ENCODE measurements around the gene TMEM163.
"Not testable (repeated sequence)": the region's sequence is repeated elsewhere in the genome, so short reads cannot be mapped to it uniquely, and the experiment has no call there.

The TMEM163 gene

DNA sequence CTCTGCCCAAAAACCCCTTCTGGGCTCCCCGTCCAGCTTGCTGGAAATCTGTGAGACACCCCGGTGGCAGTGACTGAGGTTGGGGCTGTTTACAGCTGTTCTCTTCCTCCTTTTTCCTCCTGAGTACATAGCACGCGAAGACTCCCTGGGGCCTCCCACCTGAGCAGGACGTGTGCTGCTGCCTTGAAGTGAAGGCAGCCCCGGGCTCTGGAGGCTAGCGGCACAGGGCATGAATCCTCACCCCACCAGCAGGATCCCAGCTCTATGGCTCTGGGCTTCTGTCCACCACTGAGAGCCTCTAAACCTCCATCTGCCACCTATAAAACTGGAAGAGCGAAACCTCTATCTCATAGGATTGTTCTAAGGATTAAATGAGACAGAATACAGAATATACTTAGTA, 182.5 kb downstream of the TMEM163 start:
- DNase-seq (ENCODE audit: low read depth, low spot score) = no peak

- no peak for DNase-seq (ENCODE audit: low read depth, low spot score)
Observed at GRCh38 chr2:134532537-134532936, 186.3 kb downstream of the TMEM163 start.

DNA sequence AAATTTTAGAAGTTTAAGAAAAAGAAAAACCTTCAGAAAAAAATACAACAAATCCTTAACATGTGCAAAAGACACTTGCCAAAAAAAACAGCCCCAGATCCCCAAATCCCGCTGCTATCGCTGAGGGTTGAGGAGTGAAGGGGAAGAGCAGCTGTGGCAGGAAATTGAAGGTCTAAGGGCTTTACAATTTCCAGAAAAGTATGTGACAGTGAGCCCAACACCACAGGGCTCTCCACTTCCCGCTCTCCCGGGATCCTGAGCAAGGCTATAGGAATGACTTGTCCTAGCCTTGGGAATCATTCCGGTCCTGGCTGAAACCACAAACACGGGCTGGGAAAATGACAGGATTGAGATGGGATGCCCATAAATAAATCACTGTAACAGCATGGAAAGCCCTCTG, 191.4 kb downstream of the TMEM163 start:
- DNase-seq (ENCODE audit: low read depth, low spot score) = no peak

DNA sequence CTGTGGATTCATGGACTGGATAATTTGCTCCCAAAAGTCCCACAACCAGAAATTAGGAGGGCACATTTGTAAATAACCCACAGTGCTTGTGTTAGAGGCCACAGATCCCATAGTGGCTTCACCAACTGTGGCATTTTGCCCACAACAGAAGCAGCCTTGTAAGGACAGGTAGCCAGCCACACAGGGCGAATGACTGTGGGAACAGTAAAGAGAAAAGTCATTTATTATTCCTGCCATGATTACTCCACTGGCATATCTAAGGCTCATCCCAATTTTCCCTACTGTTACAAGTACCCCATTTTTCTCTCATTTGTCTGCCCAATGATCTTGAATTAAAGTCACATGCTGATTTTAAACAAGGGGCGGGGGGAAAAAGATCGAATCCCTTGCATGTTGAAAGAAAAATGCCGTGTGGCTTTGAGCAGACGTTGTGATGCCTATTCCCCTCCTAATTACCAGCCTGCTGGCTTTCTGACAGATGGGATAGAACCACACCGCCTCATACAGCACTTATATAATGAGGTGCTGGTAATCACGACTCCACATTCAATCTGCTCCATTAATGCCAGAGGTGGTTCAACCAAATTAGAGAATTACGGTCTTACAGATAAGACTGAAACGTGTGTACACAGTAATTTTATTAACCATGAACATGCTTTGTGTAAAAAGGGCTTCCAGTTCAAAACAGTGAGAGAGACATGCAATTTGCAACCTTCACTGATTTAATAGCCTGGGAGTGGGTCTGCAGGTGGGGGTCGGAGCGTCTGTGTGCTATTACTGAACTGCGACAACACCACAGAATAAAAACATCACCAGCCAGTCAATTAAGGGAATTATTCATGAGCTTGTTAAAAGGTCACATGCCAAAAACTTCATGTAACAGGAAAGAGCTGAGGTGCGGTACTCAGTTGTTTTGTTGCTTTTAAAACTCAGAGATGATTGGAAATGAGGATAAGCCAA, 196.0 kb downstream of the TMEM163 start:
- DNase-seq (ENCODE audit: low read depth, low spot score) = no peak

- no peak for DNase-seq (ENCODE audit: low read depth, low spot score)
Observed at GRCh38 chr2:134518101-134518500, 200.7 kb downstream of the TMEM163 start.

DNA sequence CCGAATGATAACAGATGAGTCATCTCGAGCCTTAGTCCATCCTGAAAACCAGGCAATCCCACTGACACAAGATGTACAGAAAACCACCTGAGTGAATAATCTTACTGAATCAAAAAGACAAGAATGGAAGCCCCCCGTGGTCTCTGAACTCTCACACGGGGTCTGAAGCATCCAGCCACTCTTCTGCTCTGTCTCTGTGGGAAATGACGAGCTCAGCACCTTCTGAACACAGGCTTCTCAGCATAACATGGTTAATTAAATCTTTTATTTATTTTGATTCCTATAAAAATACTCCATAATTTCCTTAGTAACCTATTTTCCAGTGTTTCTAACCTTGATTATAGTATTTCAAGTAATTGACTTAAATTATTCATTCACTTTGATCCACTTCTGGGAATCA, 203.7 kb downstream of the TMEM163 start:
- DNase-seq (ENCODE audit: low read depth, low spot score) = no peak

DNA sequence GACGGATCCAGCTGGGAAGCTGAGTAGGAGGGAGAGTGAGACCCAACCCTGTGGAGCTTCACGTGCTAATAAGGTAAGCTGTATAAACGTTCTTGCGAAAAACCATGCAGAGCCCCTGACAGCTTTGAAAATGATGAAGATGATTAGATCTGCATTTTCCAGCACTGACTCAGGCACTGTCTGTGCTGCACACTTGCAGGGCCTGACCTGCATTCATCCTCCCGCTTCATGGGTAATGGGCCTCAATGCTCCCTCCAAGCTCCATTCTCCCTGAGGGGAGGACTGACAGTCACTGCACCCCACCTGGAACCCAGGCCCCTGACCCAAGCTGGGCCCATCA, 205.4 kb downstream of the TMEM163 start:
- no peak for DNase-seq (ENCODE audit: low read depth, low spot score)

GRCh38 chr2:134512734-134513464, 205.9 kb downstream of the TMEM163 start:
- DNase-seq (ENCODE audit: low read depth, low spot score) = no peak

DNA sequence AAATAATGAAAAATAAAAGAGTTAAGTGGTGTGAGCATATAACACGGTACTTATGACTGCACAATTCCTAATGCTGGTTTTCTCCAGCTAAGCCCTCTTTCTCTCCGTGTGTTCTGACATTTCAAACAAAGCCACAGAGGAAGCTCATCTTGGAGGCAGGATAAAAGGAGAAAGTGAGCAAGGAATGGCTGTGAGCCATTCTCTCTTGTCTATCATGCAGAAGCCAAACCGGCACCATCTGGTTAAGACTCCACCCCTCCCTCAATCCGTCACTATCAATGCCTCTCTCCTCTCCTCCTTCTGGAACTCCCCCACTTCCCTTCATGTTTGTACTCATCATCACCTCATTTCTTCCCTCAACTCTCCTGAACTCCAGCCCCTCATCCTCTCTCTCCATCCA, 210.4 kb downstream of the TMEM163 start:
- DNase-seq (ENCODE audit: low read depth, low spot score) = no peak

GRCh38 chr2:134507697-134508096, 211.1 kb downstream of the TMEM163 start:
- DNase-seq (ENCODE audit: low read depth, low spot score) = no peak

- not testable (repeated sequence) for DNase-seq (ENCODE audit: low read depth, low spot score)
Observed at GRCh38 chr2:134507159-134507558, 211.6 kb downstream of the TMEM163 start.

GRCh38 chr2:134505446-134505845, 213.4 kb downstream of the TMEM163 start:
- DNase-seq (ENCODE audit: low read depth, low spot score) = no peak

- no peak for DNase-seq (ENCODE audit: low read depth, low spot score)
Observed at GRCh38 chr2:134504586-134505336, 214.0 kb downstream of the TMEM163 start.

DNA sequence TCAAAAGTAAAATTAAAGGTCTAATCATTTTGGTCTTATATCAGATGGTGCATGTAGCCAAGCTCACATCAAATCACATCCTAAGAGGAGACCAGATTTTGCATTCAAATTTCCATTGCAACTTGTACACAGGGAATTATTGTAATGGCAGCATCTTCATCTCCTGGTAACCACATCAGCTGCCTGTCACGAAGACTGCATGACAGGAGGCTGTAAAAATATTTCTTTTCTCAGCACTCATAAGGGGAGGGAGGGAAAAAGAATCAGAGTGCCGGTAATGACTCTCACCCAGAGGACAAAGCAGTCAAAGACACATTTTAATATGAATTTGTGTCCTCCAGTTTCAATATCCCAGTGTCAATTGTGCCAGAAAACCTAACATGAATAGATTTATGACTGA, 216.7 kb downstream of the TMEM163 start:
- DNase-seq (ENCODE audit: low read depth, low spot score) = no peak

DNA sequence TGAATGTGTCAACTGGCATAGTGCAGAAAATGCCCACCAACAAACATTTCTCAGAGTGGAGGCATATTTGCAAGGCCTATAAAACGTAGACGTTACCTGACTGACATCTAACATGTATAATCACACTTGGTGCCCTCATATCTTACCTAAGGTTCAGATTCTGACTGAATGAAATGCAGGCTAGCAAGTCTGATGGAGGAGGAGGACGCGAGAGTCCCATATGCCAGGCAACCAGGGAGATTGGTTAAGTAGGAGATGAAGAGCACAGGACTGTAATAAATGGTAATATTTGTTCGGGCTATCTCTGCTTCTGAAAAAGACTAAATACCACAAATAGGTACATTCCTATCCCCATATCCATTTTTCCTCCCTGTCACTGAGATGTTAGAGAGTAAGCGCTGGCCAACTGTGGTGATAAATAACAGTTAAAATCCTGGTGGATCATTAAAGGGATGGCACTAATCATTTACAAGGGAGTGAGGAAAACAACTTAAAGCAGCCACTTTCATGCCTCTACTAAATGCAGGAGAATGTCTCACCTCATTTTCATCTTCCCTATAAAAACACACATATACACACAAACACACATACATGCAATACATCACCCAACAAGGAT, 217.2 kb downstream of the TMEM163 start:
- no peak for DNase-seq (ENCODE audit: low read depth, low spot score)

DNA sequence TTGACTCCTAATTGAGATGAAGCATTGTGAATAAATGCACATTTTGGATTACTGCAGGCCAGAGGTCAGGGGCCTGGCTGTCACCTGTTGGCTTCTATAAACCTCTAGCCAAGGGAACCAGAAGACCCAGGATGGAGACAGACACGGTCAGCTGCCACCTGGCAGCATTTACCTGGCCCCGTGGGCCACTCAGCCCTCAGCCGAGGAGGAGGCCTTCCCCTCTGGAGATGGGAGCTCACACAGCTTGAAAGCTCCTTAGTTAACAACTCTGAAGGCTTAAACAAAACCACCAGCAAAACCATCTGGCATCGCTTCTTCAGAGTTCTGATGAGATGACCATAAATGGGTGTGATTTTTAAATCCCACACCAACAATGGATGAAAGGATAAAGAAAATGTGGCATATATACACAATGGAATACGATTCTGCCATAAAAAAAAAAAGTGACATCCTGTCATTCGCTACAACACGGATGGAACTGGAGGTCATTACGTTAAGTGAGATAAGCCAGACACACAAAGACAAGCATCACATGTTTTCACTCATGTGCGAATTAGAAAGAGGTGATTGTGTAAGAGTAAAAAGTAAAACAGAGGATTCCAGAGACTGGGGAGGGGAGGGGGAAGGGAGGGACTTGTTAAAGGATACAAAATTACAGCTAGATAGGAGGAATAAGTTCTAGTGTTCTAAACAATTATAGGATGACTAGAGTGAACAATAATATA, 218.4 kb downstream of the TMEM163 start:
- no peak for DNase-seq (ENCODE audit: low read depth, low spot score)

GRCh38 chr2:134499307-134499926, 219.4 kb downstream of the TMEM163 start:
- DNase-seq (ENCODE audit: low read depth, low spot score) = no peak

GRCh38 chr2:134498654-134499053, 220.1 kb downstream of the TMEM163 start:
- DNase-seq (ENCODE audit: low read depth, low spot score) = no peak

DNA sequence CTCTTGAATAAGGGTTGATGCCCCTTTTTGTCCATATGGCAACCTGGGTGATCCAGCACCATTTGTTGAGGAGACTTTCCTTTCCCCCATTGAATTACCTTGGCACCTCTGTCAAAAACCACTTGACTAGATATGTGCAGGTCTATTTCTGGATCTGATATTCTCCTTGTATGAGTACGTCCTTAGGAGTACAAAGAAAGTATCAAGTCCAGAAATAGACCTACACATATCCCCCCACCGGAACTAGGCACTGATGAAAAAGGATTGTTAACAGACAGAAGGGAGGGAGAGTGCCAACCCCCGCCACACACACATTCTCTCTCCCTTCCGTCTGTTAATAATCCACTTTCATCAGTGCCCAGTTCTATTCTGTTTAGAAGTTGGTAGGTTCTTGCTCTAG, 225.0 kb downstream of the TMEM163 start:
- no peak for DNase-seq (ENCODE audit: low read depth, low spot score)

DNA sequence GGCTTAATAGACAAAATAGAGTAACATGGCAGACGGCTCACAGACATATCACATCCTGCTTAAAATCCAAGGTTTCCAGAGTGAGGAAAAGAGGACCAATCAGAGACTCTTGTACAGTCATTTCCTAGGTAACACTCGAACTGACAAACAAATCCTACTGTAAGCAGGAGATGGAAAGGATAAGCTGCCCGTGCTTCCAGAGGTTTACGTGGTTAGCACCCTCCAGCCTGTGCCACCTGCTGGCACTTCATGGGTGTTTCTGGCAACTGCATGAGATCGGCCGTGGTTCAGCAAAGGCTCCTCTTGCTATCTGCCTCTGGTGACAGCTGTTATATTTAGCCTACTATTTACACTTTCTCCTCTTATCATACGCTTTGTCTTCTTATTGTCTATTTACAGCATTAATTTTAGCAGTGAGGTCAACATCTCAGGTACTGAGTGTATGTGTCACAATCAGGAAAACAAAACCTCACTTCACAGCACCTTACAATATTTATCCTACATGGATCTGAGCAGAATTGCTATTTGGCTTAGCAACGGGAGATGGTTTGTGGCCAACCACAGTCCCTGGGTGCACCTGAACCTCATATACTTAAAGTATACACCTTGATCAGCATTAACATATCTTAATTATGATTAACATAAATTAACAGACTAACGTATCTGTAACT, 226.9 kb downstream of the TMEM163 start:
- DNase-seq (ENCODE audit: low read depth, low spot score) = no peak
